Thyroid gland (tissue), 4 donors: ENCODE data around the gene BCL10.

Experiments used
- CTCF ChIP-seq, 6 experiments: fragments of 200-600 bp in 3 of 6; fragments of 450-650 bp in 3 of 6; sonication (generic) in 3 of 6; IDR thresholded peaks; one replicate each; pipeline ENCODE4 v1.5.1; 2016 to 2019; ENCODE audit warnings: antibody characterized with exemption in 6 of 6, mild to moderate bottlenecking in 2 of 6, inconsistent platforms in 1 of 6, moderate library complexity in 1 of 6
- POLR2A ChIP-seq, 2 donors: fragments of 450-650 bp; IDR thresholded peaks; one replicate each; pipeline ENCODE4 v1.6.1; 2017; ENCODE audit warnings: antibody characterized with exemption in 2 of 2, mild to moderate bottlenecking in 2 of 2, moderate library complexity in 1 of 2

DNA sequence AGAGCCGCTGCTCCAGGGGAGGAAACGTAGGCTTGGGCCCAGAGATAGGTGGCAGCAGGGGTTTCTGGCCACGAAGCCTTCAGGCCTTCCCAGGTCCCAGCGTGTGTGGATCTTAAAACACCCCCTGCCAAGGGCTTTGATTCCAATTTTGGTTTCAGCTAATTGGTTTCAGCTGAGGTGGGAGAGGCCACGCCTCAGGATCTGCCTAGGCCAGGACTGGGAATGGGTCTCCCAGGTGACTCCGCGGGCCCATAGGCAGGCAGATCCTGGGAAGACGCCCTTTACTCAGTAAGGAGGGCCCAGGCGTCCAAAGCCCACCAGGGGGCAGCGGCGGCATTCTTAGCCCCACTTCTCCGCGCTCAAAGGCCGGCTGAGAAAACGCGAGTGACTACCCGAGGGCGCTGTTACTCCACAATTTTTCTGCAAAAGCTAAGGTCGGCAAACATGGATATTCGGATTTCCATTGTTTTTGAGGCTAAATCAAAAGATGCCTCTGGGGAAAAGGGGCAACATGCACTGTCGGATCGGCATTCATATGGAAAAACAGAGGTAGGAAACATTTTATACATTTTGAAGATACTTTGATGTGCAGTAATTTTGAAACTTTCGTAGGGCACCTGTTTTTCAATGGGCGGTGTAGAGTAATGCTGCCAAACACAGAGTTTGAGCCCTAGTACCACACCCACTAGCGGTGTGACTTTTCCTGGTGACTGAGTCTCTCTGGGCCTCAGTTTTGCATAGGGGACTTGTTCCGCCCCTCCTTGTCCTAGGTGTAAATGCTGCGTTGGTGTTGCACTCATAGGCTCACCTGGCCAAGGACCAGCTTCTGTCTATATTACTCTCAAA is 31.8 kb upstream of the BCL10 start:
- TF ChIP-seq CTCF (IDR thresholded peaks at IDR 0.05), result peak; percentile 84 to 99 (median 95)
- TF ChIP-seq POLR2A (IDR thresholded peaks at IDR 0.05), result no peak
